Measurements from ENCODE around the gene PDLIM5. TPM values are rescaled to one million over a fixed set of nuclear protein-coding genes. Genes with fewer than 3 reads are reported as not detected.

PDLIM5 gene
- total RNA-seq, 1 donor from 2014 or later, result 71.0 TPM

DNA sequence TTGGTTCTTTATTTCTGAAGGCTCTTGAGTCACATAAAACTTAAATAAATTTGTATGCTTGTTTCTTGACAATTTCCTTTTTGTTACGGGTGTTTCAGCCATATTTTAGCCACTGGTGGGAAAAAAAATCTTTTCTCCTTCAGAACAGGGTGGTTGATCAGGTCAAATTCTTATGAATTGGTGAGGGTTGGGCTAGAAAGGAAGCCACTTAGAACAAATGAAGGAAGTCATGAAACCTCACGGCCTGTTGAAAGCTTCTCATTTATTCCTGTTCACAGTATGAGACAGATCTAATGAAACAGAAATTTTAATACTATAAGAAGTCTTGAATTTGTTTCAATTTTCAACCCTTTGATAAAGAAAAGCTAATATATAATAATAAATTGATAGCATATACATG, 12.1 kb upstream of the PDLIM5 start:
- no peak for DNase-seq (ENCODE audit: low read depth, low spot score)
- Mint-ChIP-seq H3K27me3 (ENCODE audit: low read depth) (no peaks in the 10 kb centered on the region), H3K27ac (ENCODE audit: unreplicated experiment) (no peak overlapping the region), H3K4me3 (no peak overlapping the region), H3K4me1 (no peaks in the 10 kb centered on the region), H3K9me3 (peaks cover 4% of the 10 kb centered on the region), H3K36me3 (ENCODE audit: low read depth) (no peaks in the 10 kb centered on the region)
- TF ChIP-seq, protein P1, sequence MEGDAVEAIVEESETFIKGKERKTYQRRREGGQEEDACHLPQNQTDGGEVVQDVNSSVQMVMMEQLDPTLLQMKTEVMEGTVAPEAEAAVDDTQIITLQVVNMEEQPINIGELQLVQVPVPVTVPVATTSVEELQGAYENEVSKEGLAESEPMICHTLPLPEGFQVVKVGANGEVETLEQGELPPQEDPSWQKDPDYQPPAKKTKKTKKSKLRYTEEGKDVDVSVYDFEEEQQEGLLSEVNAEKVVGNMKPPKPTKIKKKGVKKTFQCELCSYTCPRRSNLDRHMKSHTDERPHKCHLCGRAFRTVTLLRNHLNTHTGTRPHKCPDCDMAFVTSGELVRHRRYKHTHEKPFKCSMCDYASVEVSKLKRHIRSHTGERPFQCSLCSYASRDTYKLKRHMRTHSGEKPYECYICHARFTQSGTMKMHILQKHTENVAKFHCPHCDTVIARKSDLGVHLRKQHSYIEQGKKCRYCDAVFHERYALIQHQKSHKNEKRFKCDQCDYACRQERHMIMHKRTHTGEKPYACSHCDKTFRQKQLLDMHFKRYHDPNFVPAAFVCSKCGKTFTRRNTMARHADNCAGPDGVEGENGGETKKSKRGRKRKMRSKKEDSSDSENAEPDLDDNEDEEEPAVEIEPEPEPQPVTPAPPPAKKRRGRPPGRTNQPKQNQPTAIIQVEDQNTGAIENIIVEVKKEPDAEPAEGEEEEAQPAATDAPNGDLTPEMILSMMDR (conservative IDR thresholded peaks at IDR 0.05), result no peak

DNA sequence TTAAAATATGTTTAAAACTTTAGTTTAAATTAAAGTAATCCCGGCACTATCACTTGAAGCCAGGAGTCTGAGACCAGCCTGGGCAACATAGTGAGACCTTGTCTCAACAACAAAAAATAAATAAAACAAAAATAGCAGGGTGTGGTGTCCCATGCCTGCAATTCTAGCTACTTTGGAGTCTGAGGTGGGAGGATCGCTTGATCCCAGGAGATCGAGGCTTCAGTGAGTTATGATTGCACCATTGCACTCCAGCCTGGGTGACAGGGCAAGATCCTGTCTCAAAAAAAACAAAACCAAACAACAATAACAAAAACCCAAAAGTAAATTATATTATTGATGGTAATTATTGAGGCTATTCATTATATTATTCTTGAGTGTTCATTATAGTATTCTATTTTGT, 9.9 kb upstream of the PDLIM5 start:
- TF ChIP-seq, protein P1 (conservative IDR thresholded peaks at IDR 0.05), result no peak

DNA sequence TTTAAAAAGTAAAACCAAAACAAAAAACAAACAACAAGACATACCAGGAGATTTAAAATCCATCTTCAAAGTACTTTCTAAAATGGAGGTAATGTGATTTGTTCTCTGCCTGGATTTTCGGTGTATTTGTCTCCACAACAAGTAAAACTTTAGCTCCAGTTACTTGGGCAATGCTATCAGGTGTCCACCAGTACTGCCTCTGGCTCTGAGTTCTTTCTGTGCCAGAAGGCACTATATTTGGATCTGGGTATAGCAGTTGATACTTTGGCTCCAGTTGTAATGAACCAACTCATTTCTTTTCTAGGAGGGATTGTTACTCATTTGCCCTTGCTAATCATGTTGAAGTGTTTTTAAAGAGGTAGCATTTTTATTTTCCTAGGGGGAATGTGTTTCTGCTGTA, 9.5 kb upstream of the PDLIM5 start:
- Mint-ChIP-seq H3K27me3 (ENCODE audit: low read depth) (no peaks in the 10 kb centered on the region), H3K27ac (ENCODE audit: unreplicated experiment) (no peak overlapping the region), H3K4me3 (no peak overlapping the region), H3K9me3 (peaks cover 3% of the 10 kb centered on the region), H3K4me1 (no peaks in the 10 kb centered on the region), H3K36me3 (ENCODE audit: low read depth) (no peaks in the 10 kb centered on the region)
- TF ChIP-seq, protein P1 (conservative IDR thresholded peaks at IDR 0.05), result no peak
- DNase-seq (ENCODE audit: low read depth, low spot score), result no peak

More for the DNA sequence above, 9.9 kb upstream of the PDLIM5 start:
- H3K4me1 Mint-ChIP-seq, result no peaks in the 10 kb centered on the region
- H3K27me3 Mint-ChIP-seq (ENCODE audit: low read depth), result no peaks in the 10 kb centered on the region
- H3K9me3 Mint-ChIP-seq, result peaks cover 4% of the 10 kb centered on the region
- DNase-seq (ENCODE audit: low read depth, low spot score), result no peak
- H3K27ac Mint-ChIP-seq (ENCODE audit: unreplicated experiment), result no peak overlapping the region
- H3K36me3 Mint-ChIP-seq (ENCODE audit: low read depth), result no peaks in the 10 kb centered on the region
- no peak overlapping the region for H3K4me3 Mint-ChIP-seq

DNA sequence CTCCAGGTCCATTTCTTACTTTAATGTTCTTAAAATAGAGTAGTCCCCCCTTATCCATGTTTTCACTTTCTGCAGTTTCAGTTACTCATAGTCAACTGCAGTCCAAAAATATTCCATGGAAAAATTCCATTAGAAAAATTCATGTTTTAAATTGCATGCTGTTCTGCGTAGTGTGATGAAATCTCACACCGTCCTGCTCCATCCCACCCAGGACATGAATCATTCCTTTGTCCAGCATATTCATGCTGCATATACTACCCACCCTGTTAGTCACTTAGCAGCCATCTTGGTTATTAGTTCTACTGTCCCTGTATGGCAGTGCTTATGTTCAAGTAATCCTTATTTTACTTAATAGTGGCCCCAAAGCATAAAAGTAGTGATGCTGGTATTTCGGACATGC, 5.4 kb upstream of the PDLIM5 start:
- Mint-ChIP-seq H3K4me3 (no peak overlapping the region), H3K36me3 (ENCODE audit: low read depth) (no peaks in the 10 kb centered on the region), H3K27ac (ENCODE audit: unreplicated experiment) (no peak overlapping the region), H3K9me3 (no peaks in the 10 kb centered on the region), H3K27me3 (ENCODE audit: low read depth) (no peaks in the 10 kb centered on the region), H3K4me1 (peaks cover 6% of the 10 kb centered on the region)
- TF ChIP-seq, protein P1 (conservative IDR thresholded peaks at IDR 0.05), result no peak
- no peak for DNase-seq (ENCODE audit: low read depth, low spot score)

DNA sequence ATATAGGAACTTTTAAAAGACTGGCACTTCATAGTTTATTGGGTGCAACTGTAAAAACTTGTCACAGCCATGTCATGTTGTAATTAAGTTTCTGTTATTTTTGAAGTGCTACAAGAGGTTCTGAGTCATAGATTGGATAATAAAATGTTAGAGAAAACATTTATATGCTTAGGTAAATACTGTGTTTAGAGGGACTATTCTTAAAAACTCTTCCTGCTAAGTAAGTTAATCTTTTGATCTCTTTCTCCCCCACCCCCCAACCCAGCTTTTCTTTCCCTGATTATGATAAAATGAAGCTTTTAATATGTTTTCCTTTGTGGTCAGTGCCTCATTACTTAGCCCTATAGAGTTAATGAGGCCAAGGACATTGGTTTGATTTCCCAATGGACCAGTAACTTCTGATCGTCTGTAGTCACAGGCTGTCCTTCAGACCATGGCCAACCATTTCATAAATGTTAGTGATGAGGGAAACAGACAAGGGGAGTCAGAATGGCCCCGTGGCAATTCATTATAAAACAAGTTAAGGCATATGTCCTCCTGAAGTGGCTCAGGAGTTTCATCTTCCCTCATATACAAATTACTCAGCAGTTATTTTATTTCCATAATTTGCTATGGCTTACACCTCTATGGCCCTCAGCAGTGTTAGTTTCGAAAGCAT, 3.9 kb upstream of the PDLIM5 start:
- H3K4me3 Mint-ChIP-seq, result no peak overlapping the region

More for the DNA sequence above, 3.9 kb upstream of the PDLIM5 start:
- H3K4me1 Mint-ChIP-seq, result peaks cover 7% of the 10 kb centered on the region
- no peaks in the 10 kb centered on the region for H3K27me3 Mint-ChIP-seq (ENCODE audit: low read depth)
- H3K27ac Mint-ChIP-seq (ENCODE audit: unreplicated experiment), result no peak overlapping the region
- TF ChIP-seq, protein P1 (conservative IDR thresholded peaks at IDR 0.05), result no peak
- H3K9me3 Mint-ChIP-seq, result no peaks in the 10 kb centered on the region
- no peaks in the 10 kb centered on the region for H3K36me3 Mint-ChIP-seq (ENCODE audit: low read depth)
- no peak for DNase-seq (ENCODE audit: low read depth, low spot score)

Measured in neural crest cell (in vitro differentiated cells).